PFSK-1 (cell line): ENCODE data around the gene SUPT3H.

Experiments
- FOXP2 ChIP-seq: optimal IDR thresholded peaks from 2 replicates; pipeline ENCODE3; 2011; ENCODE audit warnings: borderline replicate concordance, control low read depth, inconsistent platforms; ENCODE audit not compliant: insufficient read depth; ENCODE audit errors: extremely low read length, extremely low read depth
- POLR2AphosphoS5 ChIP-seq: IDR thresholded peaks from 2 replicates; pipeline ENCODE4 v1.6.1; 2012; ENCODE audit warnings: low read depth, mild to moderate bottlenecking, control low read depth, low read length, moderate library complexity
- SIN3A ChIP-seq: IDR thresholded peaks from 2 replicates; pipeline ENCODE4 v1.6.1; 2012; ENCODE audit warnings: mild to moderate bottlenecking, low read length, moderate library complexity, borderline replicate concordance; ENCODE audit not compliant: insufficient read depth
- TAF1 ChIP-seq: IDR thresholded peaks from 2 replicates; pipeline ENCODE4 v1.6.1; 2012; ENCODE audit warnings: low read length, control low read depth, borderline replicate concordance; ENCODE audit not compliant: insufficient read depth
- TF ChIP-seq, protein P1 (sequence below), 2 experiments: IDR thresholded peaks; 2 replicates each; pipeline versions ENCODE4 v1.6.1 to v1.8.0; 2011 to 2012; ENCODE audit warnings: low read depth in 2 of 2, low read length in 2 of 2, control low read depth in 1 of 2, inconsistent platforms in 1 of 2, mild to moderate bottlenecking in 1 of 2, moderate library complexity in 1 of 2; ENCODE audit not compliant: insufficient read depth in 1 of 2

Gene SUPT3H

DNA sequence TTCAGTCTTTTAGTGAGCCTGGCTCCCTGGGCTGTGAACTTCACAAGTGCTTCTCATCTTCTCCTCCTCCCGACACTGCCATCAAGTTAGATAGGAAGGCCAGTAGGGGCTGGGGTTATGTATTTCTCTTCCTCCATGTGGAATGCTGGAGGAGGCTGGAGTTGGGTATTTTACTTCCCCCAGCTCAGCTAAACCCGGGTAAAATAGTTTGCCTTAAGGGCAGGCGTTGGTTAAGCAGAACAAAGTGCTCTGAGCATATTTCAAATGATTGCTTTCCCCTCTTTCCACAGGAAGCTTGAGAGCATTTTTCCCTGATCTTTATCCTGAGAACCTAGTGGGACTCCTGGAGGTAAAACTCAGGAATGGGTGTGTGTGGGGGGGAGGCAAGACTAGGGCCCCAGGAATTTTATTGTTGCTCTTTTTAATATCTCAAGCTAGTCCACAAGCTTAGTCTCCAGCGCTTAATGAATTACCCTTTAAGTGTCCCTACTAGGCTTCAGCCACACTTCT lies 16.9 kb upstream of the SUPT3H start:
- TF ChIP-seq FOXP2 (no peak), SIN3A (no peak), TAF1 (no peak), POLR2AphosphoS5 (no peak)
- TF ChIP-seq, protein P1, sequence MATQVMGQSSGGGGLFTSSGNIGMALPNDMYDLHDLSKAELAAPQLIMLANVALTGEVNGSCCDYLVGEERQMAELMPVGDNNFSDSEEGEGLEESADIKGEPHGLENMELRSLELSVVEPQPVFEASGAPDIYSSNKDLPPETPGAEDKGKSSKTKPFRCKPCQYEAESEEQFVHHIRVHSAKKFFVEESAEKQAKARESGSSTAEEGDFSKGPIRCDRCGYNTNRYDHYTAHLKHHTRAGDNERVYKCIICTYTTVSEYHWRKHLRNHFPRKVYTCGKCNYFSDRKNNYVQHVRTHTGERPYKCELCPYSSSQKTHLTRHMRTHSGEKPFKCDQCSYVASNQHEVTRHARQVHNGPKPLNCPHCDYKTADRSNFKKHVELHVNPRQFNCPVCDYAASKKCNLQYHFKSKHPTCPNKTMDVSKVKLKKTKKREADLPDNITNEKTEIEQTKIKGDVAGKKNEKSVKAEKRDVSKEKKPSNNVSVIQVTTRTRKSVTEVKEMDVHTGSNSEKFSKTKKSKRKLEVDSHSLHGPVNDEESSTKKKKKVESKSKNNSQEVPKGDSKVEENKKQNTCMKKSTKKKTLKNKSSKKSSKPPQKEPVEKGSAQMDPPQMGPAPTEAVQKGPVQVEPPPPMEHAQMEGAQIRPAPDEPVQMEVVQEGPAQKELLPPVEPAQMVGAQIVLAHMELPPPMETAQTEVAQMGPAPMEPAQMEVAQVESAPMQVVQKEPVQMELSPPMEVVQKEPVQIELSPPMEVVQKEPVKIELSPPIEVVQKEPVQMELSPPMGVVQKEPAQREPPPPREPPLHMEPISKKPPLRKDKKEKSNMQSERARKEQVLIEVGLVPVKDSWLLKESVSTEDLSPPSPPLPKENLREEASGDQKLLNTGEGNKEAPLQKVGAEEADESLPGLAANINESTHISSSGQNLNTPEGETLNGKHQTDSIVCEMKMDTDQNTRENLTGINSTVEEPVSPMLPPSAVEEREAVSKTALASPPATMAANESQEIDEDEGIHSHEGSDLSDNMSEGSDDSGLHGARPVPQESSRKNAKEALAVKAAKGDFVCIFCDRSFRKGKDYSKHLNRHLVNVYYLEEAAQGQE (IDR thresholded peaks at IDR 0.05; ENCODE audit: insufficient read depth in 1 of 2, low read depth in 2 of 2, low read length in 2 of 2), result no peak

DNA sequence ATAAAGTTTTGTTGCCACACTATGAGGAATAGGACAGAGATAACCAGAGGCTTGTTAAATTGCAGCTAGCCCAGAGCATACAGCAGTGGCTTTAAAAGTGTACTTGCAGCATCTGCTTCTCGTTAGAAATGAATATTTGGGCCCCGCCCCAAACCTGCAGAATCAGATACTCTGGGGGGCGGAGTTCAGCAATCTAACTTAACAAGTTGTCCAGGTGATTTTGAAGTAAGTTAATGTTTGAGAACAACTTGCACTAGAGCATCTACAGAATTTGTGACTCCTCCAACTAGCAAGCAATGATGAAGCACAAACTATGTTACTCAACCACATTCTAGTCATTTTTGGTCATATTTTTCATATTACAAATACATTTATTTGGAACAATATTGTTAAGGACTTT lies 10.6 kb upstream of the SUPT3H start:
- TF ChIP-seq SIN3A (no peak), POLR2AphosphoS5 (no peak)
- TF ChIP-seq, protein P1 (IDR thresholded peaks at IDR 0.05; ENCODE audit: insufficient read depth in 1 of 2, low read depth in 2 of 2, low read length in 2 of 2), result no peak

DNA sequence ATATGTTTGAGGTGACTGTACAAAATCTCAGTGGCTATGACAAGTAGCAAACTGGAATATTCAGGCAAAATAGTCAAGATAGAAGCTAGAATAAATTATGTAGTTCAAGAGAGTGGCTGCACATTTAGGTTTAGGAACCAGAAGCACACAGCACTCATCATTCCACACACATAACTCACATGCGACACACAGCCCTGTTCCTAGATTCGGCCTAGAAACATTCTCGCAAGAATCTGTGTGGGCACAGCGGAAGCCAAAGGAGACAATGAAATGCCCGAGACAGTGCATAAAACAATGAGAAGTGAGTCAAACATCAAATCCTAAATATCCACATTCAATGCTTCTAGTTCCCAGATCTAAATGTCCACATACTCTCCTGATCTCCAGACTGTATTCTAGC lies 9.5 kb upstream of the SUPT3H start:
- TF ChIP-seq FOXP2 (no peak), POLR2AphosphoS5 (no peak), SIN3A (no peak), TAF1 (no peak)
- TF ChIP-seq, protein P1 (IDR thresholded peaks at IDR 0.05; ENCODE audit: insufficient read depth in 1 of 2, low read depth in 2 of 2, low read length in 2 of 2), result no peak

DNA sequence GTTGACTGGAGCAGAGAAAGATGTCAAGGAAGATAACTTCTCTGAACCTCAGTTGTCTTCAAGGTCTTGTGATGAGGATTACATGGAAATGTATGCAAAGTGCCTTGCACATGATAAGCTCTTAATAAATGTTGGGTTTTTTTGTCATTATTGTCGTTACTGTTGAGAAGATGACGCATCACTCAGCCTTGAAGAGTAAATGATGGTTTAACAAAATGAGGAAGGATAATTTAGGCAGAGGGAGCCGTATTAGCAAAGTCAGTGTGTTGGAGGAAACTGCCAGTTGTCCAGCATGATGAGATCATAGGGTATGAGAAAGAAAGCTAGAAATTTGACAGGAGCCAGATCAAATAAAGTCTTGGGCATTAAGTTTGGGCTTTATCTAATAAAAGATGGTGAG lies 8.8 kb upstream of the SUPT3H start:
- TF ChIP-seq POLR2AphosphoS5 (no peak), FOXP2 (no peak), SIN3A (no peak)
- TF ChIP-seq, protein P1 (IDR thresholded peaks at IDR 0.05; ENCODE audit: insufficient read depth in 1 of 2, low read depth in 2 of 2, low read length in 2 of 2), result no peak

DNA sequence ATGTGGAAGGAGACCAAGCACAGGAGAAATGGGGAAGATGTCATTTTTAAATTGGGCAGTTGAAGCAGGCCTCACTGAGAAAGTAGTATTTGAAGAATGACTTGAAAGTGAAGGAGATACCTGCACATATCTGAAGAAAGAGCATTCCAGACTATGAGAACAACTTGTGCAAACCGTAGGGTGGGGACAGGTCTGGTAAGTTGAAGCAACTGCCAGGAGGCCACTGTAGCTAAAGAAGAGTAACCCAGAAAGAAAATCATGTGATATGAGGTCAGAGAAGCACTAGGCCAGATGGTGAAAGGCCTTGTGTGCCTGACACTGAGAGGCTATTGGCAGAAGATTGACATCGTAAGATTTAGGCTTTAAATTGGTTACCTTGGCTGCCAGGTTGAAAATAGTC lies 4.7 kb upstream of the SUPT3H start:
- no peak for TF ChIP-seq TAF1
- no peak for TF ChIP-seq FOXP2
- TF ChIP-seq, protein P1 (IDR thresholded peaks at IDR 0.05; ENCODE audit: insufficient read depth in 1 of 2, low read depth in 2 of 2, low read length in 2 of 2), result no peak
- TF ChIP-seq POLR2AphosphoS5, result no peak
- TF ChIP-seq SIN3A, result no peak
